ENCODE data around the gene ABCG4. TPM values are rescaled to one million over a fixed set of nuclear protein-coding genes. Genes with fewer than 3 reads are reported as not detected.

The ABCG4 gene
- total and polyA plus RNA-seq, 4 donors, result 0.03 to 0.17 (median 0.05) TPM; not detected in 1

DNA sequence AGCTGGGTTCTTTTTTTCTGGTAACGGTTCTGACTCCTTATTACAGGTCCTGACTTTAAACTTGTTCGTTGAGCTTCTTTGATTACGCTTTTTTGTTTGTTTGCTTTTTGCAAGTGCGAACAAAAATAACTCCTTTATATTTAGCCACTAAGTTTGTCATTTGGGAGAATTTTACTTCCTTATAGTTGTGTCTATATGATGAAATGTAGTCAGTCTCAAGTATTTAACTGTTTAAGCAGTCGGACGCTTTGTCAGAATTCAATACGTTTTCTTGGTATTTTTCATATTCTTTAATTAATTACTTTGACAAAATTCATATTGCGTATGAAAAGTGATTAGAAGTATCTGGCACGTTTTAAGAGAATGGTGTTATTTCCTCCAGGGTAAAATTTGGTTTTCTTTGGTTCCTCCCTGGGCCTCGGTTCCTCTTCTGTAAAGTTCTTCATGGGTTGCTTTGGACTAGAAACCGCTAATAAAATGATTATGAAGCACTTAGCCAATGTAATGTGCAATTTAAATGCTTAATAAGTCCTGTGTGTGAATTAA lies 58.6 kb downstream of the ABCG4 start:
- no peaks in the 10 kb centered on the region for H3K27me3 ChIP-seq (ENCODE audit: control insufficient read depth in 4 of 4, insufficient read depth in 4 of 4, low read length in 3 of 4)
- 57% methylated on average over 11 of the region's 11 CpGs for WGBS
- H3K36me3 ChIP-seq (ENCODE audit: control insufficient read depth in 4 of 4, insufficient read depth in 3 of 4, low read depth in 1 of 4, low read length in 3 of 4), result no peaks in the 10 kb centered on the region
- TF ChIP-seq, protein P1, sequence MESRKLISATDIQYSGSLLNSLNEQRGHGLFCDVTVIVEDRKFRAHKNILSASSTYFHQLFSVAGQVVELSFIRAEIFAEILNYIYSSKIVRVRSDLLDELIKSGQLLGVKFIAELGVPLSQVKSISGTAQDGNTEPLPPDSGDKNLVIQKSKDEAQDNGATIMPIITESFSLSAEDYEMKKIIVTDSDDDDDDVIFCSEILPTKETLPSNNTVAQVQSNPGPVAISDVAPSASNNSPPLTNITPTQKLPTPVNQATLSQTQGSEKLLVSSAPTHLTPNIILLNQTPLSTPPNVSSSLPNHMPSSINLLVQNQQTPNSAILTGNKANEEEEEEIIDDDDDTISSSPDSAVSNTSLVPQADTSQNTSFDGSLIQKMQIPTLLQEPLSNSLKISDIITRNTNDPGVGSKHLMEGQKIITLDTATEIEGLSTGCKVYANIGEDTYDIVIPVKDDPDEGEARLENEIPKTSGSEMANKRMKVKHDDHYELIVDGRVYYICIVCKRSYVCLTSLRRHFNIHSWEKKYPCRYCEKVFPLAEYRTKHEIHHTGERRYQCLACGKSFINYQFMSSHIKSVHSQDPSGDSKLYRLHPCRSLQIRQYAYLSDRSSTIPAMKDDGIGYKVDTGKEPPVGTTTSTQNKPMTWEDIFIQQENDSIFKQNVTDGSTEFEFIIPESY (IDR thresholded peaks at IDR 0.05), result no peak
- TF ChIP-seq EGR1 (IDR thresholded peaks at IDR 0.05; ENCODE audit: low read depth in 2 of 2), result no peak
- no peak for TF ChIP-seq NR2F2 (IDR thresholded peaks at IDR 0.05)
- no peak for TF ChIP-seq RXRA (IDR thresholded peaks at IDR 0.05)
- TF ChIP-seq HNF4A (conservative IDR thresholded peaks at IDR 0.05), result no peak
- TF ChIP-seq SP1 (IDR thresholded peaks at IDR 0.05), result no peak
- TF ChIP-seq, protein P2, sequence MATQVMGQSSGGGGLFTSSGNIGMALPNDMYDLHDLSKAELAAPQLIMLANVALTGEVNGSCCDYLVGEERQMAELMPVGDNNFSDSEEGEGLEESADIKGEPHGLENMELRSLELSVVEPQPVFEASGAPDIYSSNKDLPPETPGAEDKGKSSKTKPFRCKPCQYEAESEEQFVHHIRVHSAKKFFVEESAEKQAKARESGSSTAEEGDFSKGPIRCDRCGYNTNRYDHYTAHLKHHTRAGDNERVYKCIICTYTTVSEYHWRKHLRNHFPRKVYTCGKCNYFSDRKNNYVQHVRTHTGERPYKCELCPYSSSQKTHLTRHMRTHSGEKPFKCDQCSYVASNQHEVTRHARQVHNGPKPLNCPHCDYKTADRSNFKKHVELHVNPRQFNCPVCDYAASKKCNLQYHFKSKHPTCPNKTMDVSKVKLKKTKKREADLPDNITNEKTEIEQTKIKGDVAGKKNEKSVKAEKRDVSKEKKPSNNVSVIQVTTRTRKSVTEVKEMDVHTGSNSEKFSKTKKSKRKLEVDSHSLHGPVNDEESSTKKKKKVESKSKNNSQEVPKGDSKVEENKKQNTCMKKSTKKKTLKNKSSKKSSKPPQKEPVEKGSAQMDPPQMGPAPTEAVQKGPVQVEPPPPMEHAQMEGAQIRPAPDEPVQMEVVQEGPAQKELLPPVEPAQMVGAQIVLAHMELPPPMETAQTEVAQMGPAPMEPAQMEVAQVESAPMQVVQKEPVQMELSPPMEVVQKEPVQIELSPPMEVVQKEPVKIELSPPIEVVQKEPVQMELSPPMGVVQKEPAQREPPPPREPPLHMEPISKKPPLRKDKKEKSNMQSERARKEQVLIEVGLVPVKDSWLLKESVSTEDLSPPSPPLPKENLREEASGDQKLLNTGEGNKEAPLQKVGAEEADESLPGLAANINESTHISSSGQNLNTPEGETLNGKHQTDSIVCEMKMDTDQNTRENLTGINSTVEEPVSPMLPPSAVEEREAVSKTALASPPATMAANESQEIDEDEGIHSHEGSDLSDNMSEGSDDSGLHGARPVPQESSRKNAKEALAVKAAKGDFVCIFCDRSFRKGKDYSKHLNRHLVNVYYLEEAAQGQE (IDR thresholded peaks at IDR 0.05), result no peak
- no peak for TF ChIP-seq GABPA (IDR thresholded peaks at IDR 0.05 in 1 of 2, conservative IDR thresholded peaks at IDR 0.05 in 1 of 2)
- no peak for TF ChIP-seq YY1 (IDR thresholded peaks at IDR 0.05)
- TF ChIP-seq ATF3 (IDR thresholded peaks at IDR 0.05), result no peak
- TF ChIP-seq MAX (IDR thresholded peaks at IDR 0.05), result no peak
- TF ChIP-seq, protein P3, sequence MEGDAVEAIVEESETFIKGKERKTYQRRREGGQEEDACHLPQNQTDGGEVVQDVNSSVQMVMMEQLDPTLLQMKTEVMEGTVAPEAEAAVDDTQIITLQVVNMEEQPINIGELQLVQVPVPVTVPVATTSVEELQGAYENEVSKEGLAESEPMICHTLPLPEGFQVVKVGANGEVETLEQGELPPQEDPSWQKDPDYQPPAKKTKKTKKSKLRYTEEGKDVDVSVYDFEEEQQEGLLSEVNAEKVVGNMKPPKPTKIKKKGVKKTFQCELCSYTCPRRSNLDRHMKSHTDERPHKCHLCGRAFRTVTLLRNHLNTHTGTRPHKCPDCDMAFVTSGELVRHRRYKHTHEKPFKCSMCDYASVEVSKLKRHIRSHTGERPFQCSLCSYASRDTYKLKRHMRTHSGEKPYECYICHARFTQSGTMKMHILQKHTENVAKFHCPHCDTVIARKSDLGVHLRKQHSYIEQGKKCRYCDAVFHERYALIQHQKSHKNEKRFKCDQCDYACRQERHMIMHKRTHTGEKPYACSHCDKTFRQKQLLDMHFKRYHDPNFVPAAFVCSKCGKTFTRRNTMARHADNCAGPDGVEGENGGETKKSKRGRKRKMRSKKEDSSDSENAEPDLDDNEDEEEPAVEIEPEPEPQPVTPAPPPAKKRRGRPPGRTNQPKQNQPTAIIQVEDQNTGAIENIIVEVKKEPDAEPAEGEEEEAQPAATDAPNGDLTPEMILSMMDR (IDR thresholded peaks at IDR 0.05; ENCODE audit: low read depth, low read length, missing input control), result no peak
- TF ChIP-seq JUND (IDR thresholded peaks at IDR 0.05), result no peak
- TF ChIP-seq FOXA2 (IDR thresholded peaks at IDR 0.05), result no peak
- no peak for TF ChIP-seq HNF4G (IDR thresholded peaks at IDR 0.05)
- no peak for TF ChIP-seq FOXA1 (IDR thresholded peaks at IDR 0.05)
- no peak for TF ChIP-seq RAD21 (IDR thresholded peaks at IDR 0.05)
- TF ChIP-seq TAF1 (conservative IDR thresholded peaks at IDR 0.05), result no peak
- H3K9ac ChIP-seq (ENCODE audit: low read depth in 1 of 2, low read length in 2 of 2), result peak overlapping the region; percentile 56 to 59
- H3K27ac ChIP-seq (ENCODE audit: low read depth in 1 of 2, low read length in 2 of 2), result peak overlapping the region in 1 of 2 donors; percentile 64
- peak overlapping the region in 2 of 3 donors; percentile 94 to 99 for H3K4me3 ChIP-seq (ENCODE audit: low read depth in 1 of 3, low read length in 3 of 3)
- DNase-seq (ENCODE audit: low spot score), result no peak
- H3K9me3 ChIP-seq (ENCODE audit: control insufficient read depth in 4 of 4, low read length in 3 of 4), result no peaks in the 10 kb centered on the region
- H3K4me1 ChIP-seq (ENCODE audit: control insufficient read depth in 4 of 4, insufficient read depth in 4 of 4, low read length in 3 of 4), result peaks cover 3 to 13% (median 11%) of the 10 kb centered on the region in 4 donors
